Peyer's patch (tissue), 4 donors: ENCODE measurements around the gene RBM48. TPM values are rescaled to one million over a fixed set of nuclear protein-coding genes. Genes with fewer than 3 reads are reported as not detected.
"Not testable (repeated sequence)": the region's sequence is repeated elsewhere in the genome, so short reads cannot be mapped to it uniquely, and the experiment has no call there.

Experiments used
- DNase-seq, 3 donors: peaks; one replicate each; pipeline ENCODE4 v3.0.0-alpha.2; 2017 to 2019
- H3K27ac ChIP-seq, 4 donors: fragments of 200-600 bp; sonication (generic); one replicate each; pipeline ENCODE4 v1.5.1; 2016 to 2019
- H3K27me3 ChIP-seq, 2 donors: fragments of 200-600 bp; sonication (generic); one replicate each; pipeline ENCODE4 v1.5.1; 2019
- H3K36me3 ChIP-seq, 3 donors: fragments of 200-600 bp; sonication (generic); one replicate each; pipeline ENCODE4 v1.5.1; 2016 to 2019
- H3K4me1 ChIP-seq, 4 donors: fragments of 200-600 bp; sonication (generic); one replicate each; pipeline ENCODE4 v1.5.1; 2016 to 2019
- H3K4me3 ChIP-seq, 4 donors: fragments of 200-600 bp; sonication (generic); 1 replicate in 3 of 4; 2 replicates in 1 of 4; pipeline ENCODE4 v1.5.1; 2016 to 2019; ENCODE audit warnings: mild to moderate bottlenecking in 1 of 4
- H3K9me3 ChIP-seq, 4 donors: fragments of 200-600 bp; sonication (generic); one replicate each; pipeline ENCODE4 v1.5.1; 2016 to 2019; ENCODE audit warnings: mild to moderate bottlenecking in 1 of 4
- CTCF ChIP-seq, 6 experiments: fragments of 450-650 bp in 4 of 6; fragments of 200-600 bp in 2 of 6; sonication (generic) in 1 of 6; IDR thresholded peaks; one replicate each; pipeline ENCODE4 v1.5.1; 2017 to 2019; ENCODE audit warnings: antibody characterized with exemption in 6 of 6, mild to moderate bottlenecking in 3 of 6, moderate library complexity in 1 of 6
- POLR2A ChIP-seq, 2 donors: fragments of 450-650 bp; IDR thresholded peaks; one replicate each; pipeline ENCODE4 v1.5.1; 2017; ENCODE audit warnings: antibody characterized with exemption in 2 of 2, mild to moderate bottlenecking in 2 of 2, moderate library complexity in 2 of 2
- total RNA-seq, 4 donors: library from RNA; depleted of rRNA; stranded (reverse); fragments of >200 nt; gene quantifications; one replicate each; pipeline ENCODE4 v1.1.0, GENCODE V29; 2016

Gene RBM48
- total RNA-seq, 4 donors from 2014 or later = 8.7 to 17.3 (median 11.5) TPM

DNA sequence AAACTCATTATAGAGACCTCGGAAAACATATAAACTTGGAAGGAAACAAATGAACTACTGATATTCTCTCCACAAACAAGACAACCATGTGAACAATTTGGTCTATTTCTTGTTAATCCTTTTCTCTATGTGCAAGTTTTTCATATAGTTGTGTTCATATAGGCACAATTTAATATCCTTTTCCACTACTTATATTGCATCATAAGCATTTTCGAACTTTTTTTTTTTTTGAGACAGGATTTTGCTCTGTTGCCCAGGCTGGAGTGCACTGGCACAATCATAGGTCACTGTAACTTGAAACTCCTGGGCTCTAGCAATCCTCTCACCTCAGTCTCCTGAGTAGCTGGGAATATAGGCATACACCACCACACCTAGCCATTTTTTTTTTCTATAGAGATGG lies 5.5 kb upstream of the RBM48 start:
- H3K4me3 ChIP-seq = no peak overlapping the region
- H3K27me3 ChIP-seq = no peaks in the 10 kb centered on the region
- peaks cover 0 to 10% (median 3%) of the 10 kb centered on the region in 4 donors for H3K4me1 ChIP-seq
- TF ChIP-seq CTCF (IDR thresholded peaks at IDR 0.05) = no peak
- TF ChIP-seq POLR2A (IDR thresholded peaks at IDR 0.05) = no peak
- no peak overlapping the region for H3K27ac ChIP-seq
- DNase-seq = no peak
- H3K9me3 ChIP-seq = no peaks in the 10 kb centered on the region
- H3K36me3 ChIP-seq = peaks cover 0 to 5% (median 0%) of the 10 kb centered on the region in 3 donors

GRCh38 chr7:92527300-92528187 lies 1.1 kb upstream of the RBM48 start:
- Histone ChIP-seq H3K36me3 (peaks cover 0 to 18% (median 0%) of the 10 kb centered on the region in 3 donors), H3K4me1 (peaks cover 0 to 17% (median 3%) of the 10 kb centered on the region in 4 donors), H3K4me3 (peak overlapping the region; percentile 78 to 97 (median 85)), H3K9me3 (no peaks in the 10 kb centered on the region), H3K27ac (peak overlapping the region; percentile 84 to 92 (median 90)), H3K27me3 (no peaks in the 10 kb centered on the region)
- peak in 2 of 6 experiments; percentile 16 to 37 for TF ChIP-seq CTCF (IDR thresholded peaks at IDR 0.05)
- no peak for TF ChIP-seq POLR2A (IDR thresholded peaks at IDR 0.05)
- DNase-seq = peak; percentile 55 to 73 (median 69)

- TF ChIP-seq CTCF (IDR thresholded peaks at IDR 0.05) = no peak
- no peak for TF ChIP-seq POLR2A (IDR thresholded peaks at IDR 0.05)
- H3K4me1 ChIP-seq = peaks cover 0 to 17% (median 3%) of the 10 kb centered on the region in 4 donors
- H3K27ac ChIP-seq = peak overlapping the region; percentile 79 to 92 (median 88)
- H3K4me3 ChIP-seq = peak overlapping the region; percentile 78 to 97 (median 85)
- H3K9me3 ChIP-seq = no peaks in the 10 kb centered on the region
- no peak for DNase-seq
- peaks cover 0 to 31% (median 0%) of the 10 kb centered on the region in 3 donors for H3K36me3 ChIP-seq
- no peaks in the 10 kb centered on the region for H3K27me3 ChIP-seq
Observed at GRCh38 chr7:92528958-92529264, 316 bp downstream of the RBM48 start.

GRCh38 chr7:92534572-92534971 lies 6.0 kb downstream of the RBM48 start:
- Histone ChIP-seq H3K27me3 (no peaks in the 10 kb centered on the region), H3K4me1 (peaks cover 0 to 3% (median 0%) of the 10 kb centered on the region in 4 donors), H3K9me3 (no peaks in the 10 kb centered on the region), H3K36me3 (peaks cover 0 to 82% (median 0%) of the 10 kb centered on the region in 3 donors), H3K4me3 (no peak overlapping the region), H3K27ac (no peak overlapping the region)
- TF ChIP-seq CTCF (IDR thresholded peaks at IDR 0.05) (no peak), POLR2A (IDR thresholded peaks at IDR 0.05) (no peak)
- no peak for DNase-seq

DNA sequence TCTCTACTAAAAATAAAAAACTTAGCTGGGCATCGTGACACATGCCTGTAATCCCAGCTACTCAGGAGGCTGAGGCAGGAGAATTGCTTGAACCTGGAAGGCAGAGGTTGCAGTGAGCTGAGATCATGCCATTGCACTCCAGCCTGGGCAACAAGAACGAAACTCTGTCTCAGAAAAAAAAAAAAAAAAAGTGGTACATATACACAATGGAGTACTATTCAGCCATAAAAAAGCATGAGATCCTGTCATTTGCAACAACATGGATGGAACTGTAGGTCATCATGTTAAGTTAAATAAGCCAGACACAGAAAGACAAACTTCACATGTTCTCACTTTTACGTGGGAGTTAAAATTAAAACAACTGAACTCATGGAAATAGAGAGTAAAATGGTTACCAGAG lies 14.9 kb downstream of the RBM48 start:
- not testable (repeated sequence) for DNase-seq, H3K27ac ChIP-seq, H3K4me3 ChIP-seq, H3K27me3 ChIP-seq, H3K9me3 ChIP-seq, H3K4me1 ChIP-seq, H3K36me3 ChIP-seq

DNA sequence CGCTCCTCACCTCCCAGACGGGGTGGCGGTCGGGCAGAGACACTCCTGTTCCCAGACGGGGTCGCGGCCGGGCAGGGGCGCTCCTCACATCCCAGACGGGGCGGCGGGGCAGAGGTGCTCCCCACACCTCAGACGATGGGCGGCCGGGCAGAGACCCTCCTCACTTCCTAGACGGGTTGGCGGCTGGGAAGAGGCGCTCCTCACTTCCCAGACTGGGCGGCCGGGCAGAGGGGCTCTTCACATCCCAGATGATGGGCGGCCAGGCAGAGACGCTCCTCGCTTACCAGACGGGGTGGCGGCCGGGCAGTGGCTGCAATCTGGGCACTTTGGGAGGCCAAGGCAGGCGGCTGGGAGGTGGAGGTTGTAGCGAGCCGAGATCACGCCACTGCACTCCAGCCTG lies 16.5 kb downstream of the RBM48 start:
- H3K27ac ChIP-seq, H3K9me3 ChIP-seq, H3K36me3 ChIP-seq, H3K27me3 ChIP-seq, H3K4me3 ChIP-seq, DNase-seq, H3K4me1 ChIP-seq: not testable (repeated sequence)
